Osteoblast (primary cell): ENCODE data around the gene DDX60. TPM values are rescaled to one million over a fixed set of nuclear protein-coding genes. Genes with fewer than 3 reads are reported as not detected.
"Not testable (repeated sequence)": the region's sequence is repeated elsewhere in the genome, so short reads cannot be mapped to it uniquely, and the experiment has no call there.

Experiments used
- DNase-seq: peaks from one replicate; pipeline ENCODE4 v3.0.0; 2011; ENCODE audit warnings: low spot score, mixed read lengths; ENCODE audit not compliant: insufficient read length; ENCODE audit errors: missing footprints
- H2AFZ ChIP-seq: 2 replicates; pipeline ENCODE4 v1.6.0; 2011; ENCODE audit warnings: mild to moderate bottlenecking, low read length
- H3K27ac ChIP-seq: 2 replicates; pipeline ENCODE4 v1.5.1; 2011; ENCODE audit warnings: mild to moderate bottlenecking, low read depth, low read length, moderate library complexity
- H3K27me3 ChIP-seq: 2 replicates; pipeline ENCODE4 v1.6.0; 2012; ENCODE audit warnings: mild to moderate bottlenecking, control low read depth, inconsistent platforms, low read length, moderate library complexity; ENCODE audit not compliant: insufficient read depth
- H3K36me3 ChIP-seq: 2 replicates; pipeline ENCODE4 v1.5.1; 2011; ENCODE audit warnings: mild to moderate bottlenecking, low read length, control low read depth, moderate library complexity; ENCODE audit not compliant: insufficient read depth
- H3K4me1 ChIP-seq: 2 replicates; pipeline ENCODE4 v1.5.1; 2011; ENCODE audit warnings: mild to moderate bottlenecking, low read length, control low read depth, moderate library complexity; ENCODE audit not compliant: insufficient read depth
- H3K4me2 ChIP-seq: 2 replicates; pipeline ENCODE4 v1.6.0; 2011; ENCODE audit warnings: mild to moderate bottlenecking, low read length; ENCODE audit not compliant: insufficient read depth
- H3K4me3 ChIP-seq: fragments of 200-600 bp; sonication (generic); 3 replicates; pipeline ENCODE4 v1.5.1; 2012; ENCODE audit warnings: mild to moderate bottlenecking, low read length, inconsistent platforms; ENCODE audit not compliant: insufficient read depth
- H3K79me2 ChIP-seq: 2 replicates; pipeline ENCODE4 v1.6.0; 2012; ENCODE audit warnings: mild to moderate bottlenecking, low read length, control low read depth, inconsistent platforms; ENCODE audit not compliant: insufficient read depth
- H3K9me3 ChIP-seq: 2 replicates; pipeline ENCODE4 v1.5.1; 2011; ENCODE audit warnings: low read depth, low read length, control low read depth
- H4K20me1 ChIP-seq: 2 replicates; pipeline ENCODE4 v1.6.0; 2012; ENCODE audit warnings: mild to moderate bottlenecking, low read length, control low read depth; ENCODE audit not compliant: insufficient read depth
- total RNA-seq: library from RNA; depleted of rRNA; stranded (reverse); fragments of >200 nt; gene quantifications from 2 replicates; pipeline ENCODE4 v1.2.3, GENCODE V29; 2012
- TF ChIP-seq, protein P1 (sequence below): IDR thresholded peaks from 2 replicates; pipeline ENCODE4 v1.5.1; 2011; ENCODE audit warnings: mild to moderate bottlenecking, low read depth, low read length, moderate library complexity; ENCODE audit errors: extremely low read depth

DDX60 gene
- total RNA-seq, 1 donor, result 19.5 TPM

DNA sequence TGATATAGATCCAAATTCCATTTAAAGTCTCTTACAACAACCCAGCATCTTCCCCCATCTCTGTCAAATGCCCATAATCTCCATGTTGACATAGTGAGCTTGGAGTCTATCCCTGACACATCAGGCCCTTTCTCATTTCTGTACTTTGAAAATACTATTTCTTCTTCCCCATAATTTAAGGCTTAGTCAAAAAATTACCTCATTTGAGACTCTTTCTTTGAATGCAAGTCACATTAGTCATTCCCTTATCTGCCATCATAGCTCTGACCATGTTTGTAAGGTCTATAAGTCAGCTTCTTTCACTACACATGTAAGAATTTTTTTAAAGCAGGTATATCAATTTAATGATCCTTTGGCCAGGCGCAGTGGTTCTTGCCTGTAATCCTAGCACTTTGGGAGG lies 99.9 kb downstream of the DDX60 start:
- TF ChIP-seq, protein P1, sequence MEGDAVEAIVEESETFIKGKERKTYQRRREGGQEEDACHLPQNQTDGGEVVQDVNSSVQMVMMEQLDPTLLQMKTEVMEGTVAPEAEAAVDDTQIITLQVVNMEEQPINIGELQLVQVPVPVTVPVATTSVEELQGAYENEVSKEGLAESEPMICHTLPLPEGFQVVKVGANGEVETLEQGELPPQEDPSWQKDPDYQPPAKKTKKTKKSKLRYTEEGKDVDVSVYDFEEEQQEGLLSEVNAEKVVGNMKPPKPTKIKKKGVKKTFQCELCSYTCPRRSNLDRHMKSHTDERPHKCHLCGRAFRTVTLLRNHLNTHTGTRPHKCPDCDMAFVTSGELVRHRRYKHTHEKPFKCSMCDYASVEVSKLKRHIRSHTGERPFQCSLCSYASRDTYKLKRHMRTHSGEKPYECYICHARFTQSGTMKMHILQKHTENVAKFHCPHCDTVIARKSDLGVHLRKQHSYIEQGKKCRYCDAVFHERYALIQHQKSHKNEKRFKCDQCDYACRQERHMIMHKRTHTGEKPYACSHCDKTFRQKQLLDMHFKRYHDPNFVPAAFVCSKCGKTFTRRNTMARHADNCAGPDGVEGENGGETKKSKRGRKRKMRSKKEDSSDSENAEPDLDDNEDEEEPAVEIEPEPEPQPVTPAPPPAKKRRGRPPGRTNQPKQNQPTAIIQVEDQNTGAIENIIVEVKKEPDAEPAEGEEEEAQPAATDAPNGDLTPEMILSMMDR, result no peak
- no peaks in the 10 kb centered on the region for H3K36me3 ChIP-seq
- H3K4me3 ChIP-seq, result no peak overlapping the region
- no peaks in the 10 kb centered on the region for H4K20me1 ChIP-seq
- H3K27ac ChIP-seq, result peak overlapping the region; percentile 56
- H3K79me2 ChIP-seq, result no peaks in the 10 kb centered on the region
- H3K4me2 ChIP-seq, result peak overlapping the region; percentile 14
- peaks cover 21% of the 10 kb centered on the region for H3K4me1 ChIP-seq
- no peaks in the 10 kb centered on the region for H3K9me3 ChIP-seq
- no peak overlapping the region for H2AFZ ChIP-seq
- peak; percentile 67 for DNase-seq
- H3K27me3 ChIP-seq, result no peaks in the 10 kb centered on the region

DNA sequence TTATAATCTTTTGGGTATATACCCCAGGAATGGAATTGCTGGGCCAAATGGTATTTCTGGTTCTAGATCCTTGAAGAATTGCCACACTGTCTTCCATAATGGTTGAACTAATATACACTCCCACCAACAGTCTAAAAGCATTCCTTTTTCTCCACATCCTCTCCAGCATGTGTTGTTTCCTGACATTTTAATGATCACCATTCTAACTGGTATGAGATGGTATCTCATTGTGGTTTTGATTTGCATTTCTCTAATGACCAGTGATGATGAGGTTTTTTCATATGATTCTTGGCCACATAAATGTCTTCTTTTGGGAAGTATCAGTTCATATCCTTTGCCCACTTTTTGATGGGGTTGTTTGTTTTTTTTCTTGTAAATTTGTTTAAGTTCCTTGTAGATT lies 105.0 kb downstream of the DDX60 start:
- not testable (repeated sequence) for H3K36me3 ChIP-seq, DNase-seq, H3K27me3 ChIP-seq

DNA sequence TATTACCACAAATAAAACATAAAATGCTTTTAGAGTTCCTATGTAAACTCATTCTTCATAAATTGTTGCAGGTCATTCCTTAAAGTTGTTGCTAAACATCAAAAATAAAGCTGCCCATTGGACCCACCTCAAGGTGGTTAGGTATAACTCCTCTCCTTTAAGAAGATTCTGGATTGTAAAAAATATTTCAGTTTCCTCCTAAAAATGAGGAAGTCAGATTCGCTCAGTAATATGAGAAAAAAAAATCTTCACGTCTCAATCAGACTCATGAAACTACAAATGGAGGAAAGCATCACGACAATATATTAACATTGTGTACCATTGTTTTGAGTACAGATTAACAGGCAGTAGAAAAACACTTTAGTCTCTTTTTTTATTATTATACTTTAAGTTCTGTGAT lies 105.9 kb downstream of the DDX60 start:
- Histone ChIP-seq H3K9me3 (no peaks in the 10 kb centered on the region), H3K79me2 (no peaks in the 10 kb centered on the region), H4K20me1 (no peaks in the 10 kb centered on the region), H2AFZ (no peak overlapping the region), H3K4me2 (no peak overlapping the region), H3K36me3 (no peaks in the 10 kb centered on the region), H3K4me3 (no peak overlapping the region), H3K27me3 (no peaks in the 10 kb centered on the region), H3K4me1 (no peaks in the 10 kb centered on the region), H3K27ac (no peak overlapping the region)
- DNase-seq, result no peak
- TF ChIP-seq, protein P1, result no peak

More for the DNA sequence above, 105.0 kb downstream of the DDX60 start:
- not testable (repeated sequence) for H3K9me3 ChIP-seq, H3K4me1 ChIP-seq, H3K27ac ChIP-seq, H3K4me3 ChIP-seq, H2AFZ ChIP-seq, H3K4me2 ChIP-seq, H3K79me2 ChIP-seq, H4K20me1 ChIP-seq

DNA sequence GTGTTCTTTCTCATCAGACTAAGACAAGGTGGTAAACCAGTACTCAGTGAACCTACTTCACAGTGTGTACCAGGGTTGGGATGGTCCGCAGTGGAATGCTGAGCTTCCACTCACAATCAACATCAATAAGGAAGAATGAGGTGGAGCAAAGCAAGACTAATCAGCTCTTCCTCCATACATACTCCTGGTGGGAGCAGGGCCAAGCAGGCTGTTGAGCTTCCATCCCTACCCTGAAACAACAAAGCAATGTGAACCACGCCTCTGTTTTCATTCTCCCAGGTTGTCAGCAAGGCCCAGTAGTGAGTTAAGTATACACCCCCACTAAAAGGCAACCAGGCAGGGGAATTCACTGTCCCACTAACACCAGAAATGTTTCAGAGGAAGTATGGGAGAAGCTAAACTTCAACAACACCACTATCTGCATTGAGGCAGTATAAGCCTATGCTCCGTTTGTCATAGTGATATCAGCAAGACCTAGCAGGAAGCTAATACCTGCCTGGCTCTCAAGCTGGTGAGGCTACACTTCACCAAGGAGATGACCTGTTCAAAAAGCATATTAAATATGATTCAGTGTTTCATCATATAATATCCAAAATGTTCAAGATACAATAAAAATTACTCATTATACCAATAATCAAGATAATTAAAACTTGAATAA lies 109.5 kb downstream of the DDX60 start:
- DNase-seq, result no peak
- Histone ChIP-seq H3K79me2 (no peaks in the 10 kb centered on the region), H4K20me1 (no peaks in the 10 kb centered on the region), H3K4me3 (no peak overlapping the region), H3K36me3 (no peaks in the 10 kb centered on the region), H3K4me2 (no peak overlapping the region), H2AFZ (no peak overlapping the region), H3K9me3 (no peaks in the 10 kb centered on the region), H3K4me1 (no peaks in the 10 kb centered on the region), H3K27ac (no peak overlapping the region), H3K27me3 (no peaks in the 10 kb centered on the region)
- TF ChIP-seq, protein P1, result no peak
